GM21526 (cell line): Measurements from ENCODE around the gene SLC7A1.
A peak's percentile ranks its signal among the peaks of the same experiment; 100 is the strongest.

Experiments used
- ATAC-seq: cut with Tn5 transposase; IDR thresholded peaks from one replicate; pipeline ENCODE4 v1.9.1; 2021; ENCODE audit warnings: moderate library complexity; ENCODE audit not compliant: unreplicated experiment, low FRiP score

Gene SLC7A1

GRCh38 chr13:29513981-29514719, 81.3 kb downstream of the SLC7A1 start:
- ATAC-seq, result no peak

GRCh38 chr13:29513002-29513980, 82.2 kb downstream of the SLC7A1 start:
- no peak for ATAC-seq

GRCh38 chr13:29511980-29512379, 83.5 kb downstream of the SLC7A1 start:
- ATAC-seq, result no peak

GRCh38 chr13:29511106-29511796, 84.2 kb downstream of the SLC7A1 start:
- ATAC-seq, result no peak

- no peak for ATAC-seq
Measured at GRCh38 chr13:29510651-29511084, 84.8 kb downstream of the SLC7A1 start.

GRCh38 chr13:29509999-29510589, 85.4 kb downstream of the SLC7A1 start:
- no peak for ATAC-seq

- no peak for ATAC-seq
Measured at GRCh38 chr13:29508876-29509252, 86.6 kb downstream of the SLC7A1 start.

GRCh38 chr13:29508130-29508875, 87.2 kb downstream of the SLC7A1 start:
- peak; percentile 68 for ATAC-seq

GRCh38 chr13:29507356-29507755, 88.1 kb downstream of the SLC7A1 start:
- no peak for ATAC-seq

- no peak for ATAC-seq
Measured at GRCh38 chr13:29505950-29506349, 89.5 kb downstream of the SLC7A1 start.

GRCh38 chr13:29505511-29505910, 90.0 kb downstream of the SLC7A1 start:
- no peak for ATAC-seq

GRCh38 chr13:29504691-29505090, 90.8 kb downstream of the SLC7A1 start:
- no peak for ATAC-seq

- no peak for ATAC-seq
Measured at GRCh38 chr13:29503041-29503837, 92.2 kb downstream of the SLC7A1 start.

- no peak for ATAC-seq
Measured at GRCh38 chr13:29502391-29503008, 93.0 kb downstream of the SLC7A1 start.

- no peak for ATAC-seq
Measured at GRCh38 chr13:29501674-29502073, 93.8 kb downstream of the SLC7A1 start.

GRCh38 chr13:29500386-29500785, 95.1 kb downstream of the SLC7A1 start:
- ATAC-seq, result no peak

- no peak for ATAC-seq
Measured at GRCh38 chr13:29499506-29500165, 95.9 kb downstream of the SLC7A1 start.

- ATAC-seq, result no peak
Measured at GRCh38 chr13:29498426-29499040, 97.0 kb downstream of the SLC7A1 start.
